ENCODE data around the gene AFF3. TPM values are rescaled to one million over a fixed set of nuclear protein-coding genes. Genes with fewer than 3 reads are reported as not detected.

The AFF3 gene
- total RNA-seq, 1 experiment from 2014 or later, result not detected

GRCh38 chr2:99698896-99699295, 443.5 kb downstream of the AFF3 start:
- no peaks in the 10 kb centered on the region for H3K4me1 ChIP-seq
- no peaks in the 10 kb centered on the region for H3K36me3 ChIP-seq
- H3K4me3 ChIP-seq, result no peak overlapping the region
- H3K27ac ChIP-seq, result no peak overlapping the region
- peaks cover 3% of the 10 kb centered on the region; the same call in 1 of the 2 replicates for H3K27me3 ChIP-seq
- no peaks in the 10 kb centered on the region for H3K9me3 ChIP-seq (replicated peaks)
- DNase-seq, result no peak

- Histone ChIP-seq H3K27ac (no peak overlapping the region), H3K9me3 (replicated peaks) (no peaks in the 10 kb centered on the region), H3K4me3 (no peak overlapping the region), H3K27me3 (peaks cover 3% of the 10 kb centered on the region; the same call in 1 of the 2 replicates), H3K36me3 (no peaks in the 10 kb centered on the region), H3K4me1 (no peaks in the 10 kb centered on the region)
- DNase-seq, result no peak
Observed at GRCh38 chr2:99697811-99698568, 444.4 kb downstream of the AFF3 start.

DNA sequence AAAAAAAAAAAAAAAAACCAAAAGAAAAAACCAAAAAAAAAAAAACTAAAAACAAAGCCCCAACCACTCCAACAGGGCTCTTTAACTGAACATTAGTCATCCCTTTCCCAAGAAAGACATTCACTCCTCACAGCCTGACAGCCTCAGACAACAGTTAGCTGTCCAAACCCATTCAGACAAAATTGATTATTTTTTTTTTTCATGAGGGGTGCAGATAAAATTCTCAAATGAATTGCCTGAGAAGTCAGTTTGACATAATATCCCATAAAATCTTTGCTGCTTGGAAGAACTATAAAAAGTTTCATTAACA, 446.5 kb downstream of the AFF3 start:
- no peak for DNase-seq
- Histone ChIP-seq H3K4me1 (no peaks in the 10 kb centered on the region), H3K4me3 (no peak overlapping the region), H3K27me3 (no peaks in the 10 kb centered on the region), H3K36me3 (no peaks in the 10 kb centered on the region), H3K9me3 (replicated peaks) (no peaks in the 10 kb centered on the region), H3K27ac (no peak overlapping the region)

- Histone ChIP-seq H3K4me3 (no peak overlapping the region), H3K4me1 (no peaks in the 10 kb centered on the region), H3K27me3 (no peaks in the 10 kb centered on the region), H3K27ac (no peak overlapping the region), H3K9me3 (replicated peaks) (no peaks in the 10 kb centered on the region), H3K36me3 (no peaks in the 10 kb centered on the region)
- no peak for DNase-seq
Observed at GRCh38 chr2:99695130-99695943, 447.1 kb downstream of the AFF3 start.

DNA sequence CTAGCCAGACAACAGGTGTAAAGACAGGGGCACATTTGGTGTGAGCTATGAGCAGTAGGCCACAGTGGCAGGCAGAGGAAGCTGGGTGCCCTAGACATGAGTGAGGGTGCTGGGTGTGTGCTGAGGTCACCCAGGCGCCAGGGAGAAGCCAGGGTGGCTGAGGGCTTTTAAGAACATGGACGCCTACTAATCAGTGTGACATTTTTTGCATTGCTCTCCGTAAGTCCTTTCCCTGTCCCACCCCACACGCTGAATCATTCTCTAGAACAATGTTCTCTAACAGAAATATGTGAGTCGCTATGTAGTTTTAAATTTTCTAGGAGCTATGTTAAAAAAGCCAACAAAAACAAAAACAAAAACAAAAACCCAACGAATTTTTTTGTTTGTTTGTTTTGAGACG, 448.1 kb downstream of the AFF3 start:
- DNase-seq, result no peak
- Histone ChIP-seq H3K9me3 (replicated peaks) (no peaks in the 10 kb centered on the region), H3K36me3 (no peaks in the 10 kb centered on the region), H3K4me1 (no peaks in the 10 kb centered on the region), H3K4me3 (no peak overlapping the region), H3K27ac (no peak overlapping the region), H3K27me3 (no peaks in the 10 kb centered on the region)

DNA sequence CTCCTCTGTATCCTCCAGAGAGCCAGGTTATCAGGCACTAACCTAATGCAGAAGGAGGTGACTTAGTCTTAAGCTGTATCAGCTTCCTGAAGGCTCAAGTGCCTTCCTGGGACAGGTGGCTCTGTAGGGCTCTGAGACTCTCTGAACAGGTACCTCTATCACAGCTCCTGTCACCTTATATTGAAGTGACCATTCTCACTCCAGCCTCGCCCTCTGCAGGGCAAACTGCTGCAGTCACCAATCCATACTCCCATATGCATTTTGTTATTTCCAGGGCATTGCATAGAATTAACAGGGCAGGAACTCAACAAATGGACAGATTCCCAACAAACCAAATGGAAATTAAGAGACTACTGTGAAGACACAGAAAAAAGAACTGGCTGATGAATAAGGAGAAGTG, 449.6 kb downstream of the AFF3 start:
- Histone ChIP-seq H3K9me3 (replicated peaks) (no peaks in the 10 kb centered on the region), H3K4me3 (no peak overlapping the region), H3K36me3 (no peaks in the 10 kb centered on the region), H3K27ac (no peak overlapping the region), H3K27me3 (no peaks in the 10 kb centered on the region), H3K4me1 (no peaks in the 10 kb centered on the region)
- no peak for DNase-seq

- Histone ChIP-seq H3K4me1 (no peaks in the 10 kb centered on the region), H3K27ac (no peak overlapping the region), H3K9me3 (replicated peaks) (no peaks in the 10 kb centered on the region), H3K36me3 (no peaks in the 10 kb centered on the region), H3K27me3 (no peaks in the 10 kb centered on the region), H3K4me3 (no peak overlapping the region)
- DNase-seq, result no peak
Observed at GRCh38 chr2:99691926-99692325, 450.5 kb downstream of the AFF3 start.

- Histone ChIP-seq H3K27me3 (no peaks in the 10 kb centered on the region), H3K27ac (no peak overlapping the region), H3K4me1 (no peaks in the 10 kb centered on the region), H3K9me3 (replicated peaks) (no peaks in the 10 kb centered on the region), H3K4me3 (no peak overlapping the region), H3K36me3 (no peaks in the 10 kb centered on the region)
- DNase-seq, result peak in 1 of 2 experiments; percentile 29
Observed at GRCh38 chr2:99689145-99689742, 453.1 kb downstream of the AFF3 start.

- Histone ChIP-seq H3K4me3 (no peak overlapping the region), H3K4me1 (no peaks in the 10 kb centered on the region), H3K36me3 (no peaks in the 10 kb centered on the region), H3K27me3 (no peaks in the 10 kb centered on the region), H3K27ac (no peak overlapping the region), H3K9me3 (replicated peaks) (no peaks in the 10 kb centered on the region)
- no peak for DNase-seq
Observed at GRCh38 chr2:99688699-99689098, 453.7 kb downstream of the AFF3 start.

DNA sequence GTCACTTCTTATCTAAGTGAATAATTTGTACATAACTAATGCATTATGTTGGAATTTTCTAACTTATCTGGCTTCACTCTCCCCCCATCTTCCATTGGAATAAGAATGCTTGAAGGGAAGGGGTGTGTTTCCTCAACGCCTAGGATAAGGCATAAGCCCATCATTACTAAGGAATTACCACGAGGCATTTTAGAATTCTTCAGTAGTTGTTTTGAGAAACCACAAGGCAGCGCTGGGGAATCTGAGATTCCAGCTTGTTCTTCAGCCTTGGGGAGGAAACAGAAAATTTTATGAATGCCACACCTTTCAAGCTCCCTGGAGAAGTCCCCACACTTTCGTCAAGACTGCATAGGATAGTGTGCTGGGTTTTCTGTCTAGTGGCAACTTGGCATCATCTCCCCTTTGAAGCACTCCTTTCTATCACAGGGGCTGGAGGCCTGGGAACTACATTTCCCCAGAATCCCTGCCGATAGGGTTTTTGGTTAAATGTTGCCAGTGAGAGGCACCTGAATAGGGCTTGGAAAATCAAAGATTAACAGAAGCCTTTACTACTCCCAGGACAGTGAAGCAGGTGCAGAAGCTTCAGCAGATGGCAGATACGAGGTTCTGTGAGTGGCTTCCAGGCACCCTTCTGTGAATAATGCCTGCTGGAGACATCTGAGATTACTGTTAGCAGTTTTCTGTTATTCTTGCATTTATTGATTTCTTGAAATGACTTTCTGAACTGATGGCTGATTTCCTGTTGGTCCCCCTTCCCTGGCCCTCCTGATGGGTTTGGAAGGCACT, 459.9 kb downstream of the AFF3 start:
- Histone ChIP-seq H3K9me3 (replicated peaks) (no peaks in the 10 kb centered on the region), H3K4me3 (no peak overlapping the region), H3K36me3 (no peaks in the 10 kb centered on the region)

GRCh38 chr2:99680946-99681345, 461.4 kb downstream of the AFF3 start:
- DNase-seq, result no peak
- Histone ChIP-seq H3K9me3 (replicated peaks) (no peaks in the 10 kb centered on the region), H3K4me1 (no peaks in the 10 kb centered on the region), H3K27me3 (no peaks in the 10 kb centered on the region), H3K27ac (no peak overlapping the region), H3K4me3 (no peak overlapping the region), H3K36me3 (no peaks in the 10 kb centered on the region)

More for the DNA sequence above, 459.9 kb downstream of the AFF3 start:
- H3K27me3 ChIP-seq, result no peaks in the 10 kb centered on the region
- no peak for DNase-seq
- H3K27ac ChIP-seq, result no peak overlapping the region
- H3K4me1 ChIP-seq, result no peaks in the 10 kb centered on the region

DNA sequence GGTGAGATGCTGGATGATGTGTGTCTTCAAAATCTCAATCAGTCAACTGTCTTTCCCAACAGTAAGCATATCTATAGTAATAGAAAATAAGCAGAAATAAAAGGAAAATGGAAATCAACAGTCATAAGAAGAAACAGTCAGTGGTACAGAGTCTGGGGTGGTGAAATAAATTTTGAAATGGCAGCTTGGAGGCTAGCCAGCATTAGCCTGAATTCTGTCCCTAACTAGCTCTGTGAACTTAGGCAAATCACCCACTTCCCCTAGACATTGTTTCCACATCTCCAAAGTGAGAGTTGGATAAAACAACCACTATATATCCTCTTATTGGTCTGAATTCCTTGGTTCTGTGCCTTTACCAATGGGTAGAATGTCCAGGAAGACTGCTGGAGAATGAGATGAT, 462.9 kb downstream of the AFF3 start:
- Histone ChIP-seq H3K4me3 (no peak overlapping the region), H3K4me1 (no peaks in the 10 kb centered on the region)

DNA sequence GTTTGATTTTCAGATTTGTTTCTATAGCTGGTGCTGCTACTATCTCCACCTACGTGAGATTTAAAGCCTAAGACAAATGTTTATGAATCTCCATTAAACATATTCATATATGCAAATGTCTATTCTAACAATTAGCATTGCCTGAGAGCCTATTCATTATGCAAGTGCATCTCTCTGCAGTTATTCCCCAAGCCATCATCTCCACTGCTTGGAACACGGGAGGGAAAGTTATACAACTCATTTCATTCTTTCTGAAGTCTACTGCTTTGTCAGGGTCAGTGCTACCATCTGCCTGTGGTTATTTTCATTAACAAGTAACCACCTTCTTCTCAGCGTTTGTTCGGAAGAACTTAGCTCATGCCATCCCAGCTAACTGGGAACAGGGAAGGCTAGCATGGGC, 463.8 kb downstream of the AFF3 start:
- H3K27me3 ChIP-seq, result peaks cover 6% of the 10 kb centered on the region; the same call in 1 of the 2 replicates
- no peak for DNase-seq
- no peak overlapping the region for H3K4me3 ChIP-seq
- H3K9me3 ChIP-seq (replicated peaks), result no peaks in the 10 kb centered on the region
- H3K27ac ChIP-seq, result no peak overlapping the region
- no peaks in the 10 kb centered on the region for H3K36me3 ChIP-seq
- H3K4me1 ChIP-seq, result no peaks in the 10 kb centered on the region

More for the DNA sequence above, 462.9 kb downstream of the AFF3 start:
- no peaks in the 10 kb centered on the region for H3K9me3 ChIP-seq (replicated peaks)
- H3K27me3 ChIP-seq, result no peaks in the 10 kb centered on the region; the same call in 1 of the 2 replicates
- no peak for DNase-seq
- no peaks in the 10 kb centered on the region for H3K36me3 ChIP-seq
- H3K27ac ChIP-seq, result no peak overlapping the region

- Histone ChIP-seq H3K27me3 (peaks cover 6% of the 10 kb centered on the region; the same call in 1 of the 2 replicates), H3K4me1 (no peaks in the 10 kb centered on the region), H3K27ac (no peak overlapping the region), H3K4me3 (no peak overlapping the region), H3K36me3 (no peaks in the 10 kb centered on the region), H3K9me3 (replicated peaks) (no peaks in the 10 kb centered on the region)
- no peak for DNase-seq
Observed at GRCh38 chr2:99677814-99678213, 464.6 kb downstream of the AFF3 start.
